K562 (cell line): Measurements from ENCODE around the gene KCNK6. TPM values are rescaled to one million over a fixed set of nuclear protein-coding genes. Genes with fewer than 3 reads are reported as not detected.

Source experiments
- ATAC-seq: fragments of 200-7000 bp; cut with Tn5 transposase; 3 replicates; pipeline ENCODE4 v1.9.1; 2020; ENCODE audit warnings: moderate library complexity
- BruUV-seq: library from RNA; stranded (reverse); fragments of 400-500 nt; replicated peaks from 2 replicates; lab custom pipeline; 2021; lab: Mats Ljungman, UMichigan
- CTCF ChIA-PET: fragments of 300-600 bp; formaldehyde crosslinking; extraction: SDS; loops from one replicate; lab custom pipeline; 2021; ENCODE audit warnings: low intra/inter-chr PET ratio; lab: Yijun Ruan, JAX
- POLR2A ChIA-PET: fragments of 300-600, 350-650 bp; sonication (Branson Sonifier 250); formaldehyde crosslinking; extraction: SDS; loops from one replicate; lab custom pipeline; 2021; ENCODE audit warnings: antibody characterized with exemption, inconsistent platforms; lab: Yijun Ruan, JAX
- DNase-seq, 4 experiments: peaks; one replicate each; pipeline versions ENCODE4 v3.0.0 to v3.0.0-alpha.2; 2011 to 2018; ENCODE audit warnings: low spot score in 3 of 4, mixed read lengths in 3 of 4; ENCODE audit errors: extremely low read depth in 1 of 4
- FAIRE-seq: peaks from 2 replicates; lab custom pipeline; 2011; peaks lifted over from hg19 to GRCh38; lab: Jason Lieb, UNC
- H2AFZ ChIP-seq: 2 replicates; pipeline ENCODE4 v1.6.0; 2011; ENCODE audit warnings: low read depth, low read length, control low read depth, inconsistent platforms
- H3K27ac ChIP-seq: fragments of 200-600 bp; 3 replicates; pipeline ENCODE4 v1.8.0; 2011; ENCODE audit warnings: low read depth, mild to moderate bottlenecking, control low read depth, inconsistent platforms, low read length, moderate library complexity, mixed read lengths; ENCODE audit errors: extremely low read depth
- H3K27me3 ChIP-seq, 2 experiments: fragments of 300-600 bp in 1 of 2; 2 replicates in 1 of 2; 3 replicates in 1 of 2; pipeline versions ENCODE4 v1.6.0 to v1.8.0; 2011; ENCODE audit warnings: inconsistent platforms in 2 of 2, low read length in 2 of 2, mild to moderate bottlenecking in 1 of 2, mixed read lengths in 1 of 2, moderate library complexity in 1 of 2; ENCODE audit not compliant: control insufficient read depth in 2 of 2, insufficient read depth in 2 of 2
- H3K36me3 ChIP-seq: fragments of 300-600 bp; 3 replicates; pipeline ENCODE4 v1.8.0; 2011; ENCODE audit warnings: mild to moderate bottlenecking, low read length, inconsistent platforms; ENCODE audit not compliant: control insufficient read depth, insufficient read depth
- H3K4me1 ChIP-seq, 2 experiments: fragments of 200-600 bp in 1 of 2; replicated peaks in 1 of 2; 2 replicates in 1 of 2; 3 replicates in 1 of 2; pipeline versions ENCODE4 v1.5.1 to v1.8.0; 2011; ENCODE audit warnings: inconsistent platforms in 2 of 2, low read length in 2 of 2, mild to moderate bottlenecking in 1 of 2, mixed read lengths in 1 of 2, moderate library complexity in 1 of 2; ENCODE audit not compliant: control insufficient read depth in 2 of 2, insufficient read depth in 2 of 2
- H3K4me2 ChIP-seq: 2 replicates; pipeline ENCODE4 v1.6.1; 2011; ENCODE audit warnings: low read length, control low read depth, inconsistent platforms, mixed read lengths; ENCODE audit not compliant: insufficient read depth
- H3K4me3 ChIP-seq: fragments of 200-600 bp; sonication (generic), shearing (Covaris generic); 2 replicates; pipeline ENCODE4 v1.5.1; 2016; ENCODE audit warnings: control low read depth, inconsistent platforms
- H3K79me2 ChIP-seq: fragments of 200-600 bp; 3 replicates; pipeline ENCODE4 v1.8.0; 2011; ENCODE audit warnings: low read length, inconsistent platforms; ENCODE audit not compliant: control insufficient read depth, insufficient read depth
- H3K9ac ChIP-seq, 2 experiments: 2 replicates each; pipeline versions ENCODE4 v1.6.0 to v1.6.1; 2011; ENCODE audit warnings: low read depth in 2 of 2, low read length in 2 of 2, control low read depth in 1 of 2, inconsistent platforms in 1 of 2, mild to moderate bottlenecking in 1 of 2, mixed read lengths in 1 of 2; ENCODE audit not compliant: insufficient read depth in 1 of 2
- H3K9me1 ChIP-seq: one replicate; pipeline ENCODE4 v1.6.0; 2011; ENCODE audit warnings: inconsistent platforms, mild to moderate bottlenecking, low read length, moderate library complexity; ENCODE audit not compliant: control insufficient read depth, insufficient read depth
- H3K9me3 ChIP-seq: replicated peaks from 2 replicates; pipeline ENCODE4 v1.5.1; 2011; ENCODE audit warnings: low read depth, low read length, inconsistent platforms; ENCODE audit not compliant: control insufficient read depth, insufficient read depth
- H4K20me1 ChIP-seq: replicated peaks from 2 replicates; pipeline ENCODE4 v1.6.1; 2011; ENCODE audit warnings: low read length, inconsistent platforms, mixed read lengths; ENCODE audit not compliant: control insufficient read depth, insufficient read depth
- BCL6 ChIP-seq: fragments of 250-450 bp; sonication (Bioruptor Pico); IDR thresholded peaks from 2 replicates; pipeline ENCODE4 v1.4.0; 2020
- DPF2 ChIP-seq: fragments of 450-650 bp; IDR thresholded peaks from 2 replicates; pipeline ENCODE4 v1.6.1; 2016
- HDAC3 ChIP-seq: fragments of 450-650 bp; IDR thresholded peaks from 2 replicates; pipeline ENCODE4 v1.6.1; 2018; ENCODE audit warnings: borderline replicate concordance, mild to moderate bottlenecking, moderate library complexity; ENCODE audit not compliant: partially characterized antibody
- NCOR1 ChIP-seq: fragments of 450-650 bp; IDR thresholded peaks from 2 replicates; pipeline ENCODE4 v1.6.1; 2016; ENCODE audit warnings: mild to moderate bottlenecking, moderate library complexity
- NR4A1 ChIP-seq, 2 experiments: fragments of 250-450 bp in 1 of 2; fragments of 450-650 bp in 1 of 2; sonication (Bioruptor Pico) in 1 of 2; IDR thresholded peaks; 2 replicates each; pipeline versions ENCODE4 v1.4.0 to v1.6.1; 2016 to 2020; ENCODE audit warnings: mild to moderate bottlenecking in 2 of 2, missing compliant biosample characterization in 1 of 2, missing genetic modification characterization in 1 of 2, moderate library complexity in 1 of 2
- PHF20 ChIP-seq: fragments of 450-650 bp; IDR thresholded peaks from 2 replicates; pipeline ENCODE4 v1.6.1; 2018; ENCODE audit not compliant: partially characterized antibody
- PTBP1 ChIP-seq: fragments of 200-400 bp; formaldehyde crosslinking; IDR thresholded peaks from 2 replicates; pipeline ENCODE4 v1.6.1; 2017; ENCODE audit warnings: low read depth, low read length
- RB1 ChIP-seq: fragments of 450-650 bp; IDR thresholded peaks from 2 replicates; pipeline ENCODE4 v1.6.1; 2017; ENCODE audit warnings: low read depth, mild to moderate bottlenecking
- RNF2 ChIP-seq: sonication (generic); IDR thresholded peaks from 2 replicates; pipeline ENCODE4 v1.6.1; 2016
- SP1 ChIP-seq: sonication (generic); formaldehyde crosslinking; IDR thresholded peaks from 2 replicates; pipeline ENCODE4 v1.8.1; 2022; ENCODE audit warnings: mild to moderate bottlenecking, missing genetic modification reagents
- XRCC5 ChIP-seq: fragments of 200-400 bp; formaldehyde crosslinking; IDR thresholded peaks from 2 replicates; pipeline ENCODE4 v1.6.1; 2017; ENCODE audit warnings: low read depth, mild to moderate bottlenecking, low read length
- ZNF24 ChIP-seq: fragments of 450-650 bp; IDR thresholded peaks from 2 replicates; pipeline ENCODE4 v1.6.1; 2016
- WGBS: fragments of 100-300 bp; shearing (Covaris generic); methylation state at CpG from one replicate; pipeline ENCODE4 v1.1.6; 2016; ENCODE audit warnings: low coverage, mixed read lengths; ENCODE audit not compliant: insufficient coverage; ENCODE audit errors: missing lambda C conversion rate; 5-methylcytosine and 5-hydroxymethylcytosine counted together
- in situ Hi-C: fragments of 300-500 bp; cut with MboI; formaldehyde crosslinking; loops from 4 replicates; pipeline ENCODE4 v1.15.0; 2018; ENCODE audit warnings: inconsistent platforms, mixed read lengths
- intact Hi-C: fragments of 100-400 bp; cut with micrococcal nuclease; formaldehyde crosslinking; loops from 2 replicates; pipeline ENCODE4 v1.14.2; 2022
- polyA plus RNA-seq, 8 experiments: library from polyadenylated mRNA; depleted of rRNA in 4 of 8; stranded (reverse) in 5 of 8; unstranded in 3 of 8; fragments of >200 nt; fragmentation: Nextera tagmentation in 2 of 8; fragmentation: Illumina TruSeq in 1 of 8; extraction: Ambion mirVana in 2 of 8; extraction: Trizol in 1 of 8; gene quantifications; 2 replicates each; pipeline versions ENCODE4 v1.2.1 to v1.2.3, GENCODE V29; 2011 to 2014; ENCODE audit warnings: inconsistent platforms in 1 of 8, missing spikeins in 1 of 8
- total RNA-seq, 7 experiments: library from RNA; depleted of rRNA in 6 of 7; stranded (reverse); fragments of >200 nt in 6 of 7; fragmentation: Illumina TruSeq in 2 of 7; extraction: Trizol in 2 of 7; gene quantifications; 2 replicates each; pipeline versions ENCODE4 v1.2.1 to v1.2.3, GENCODE V29; 2011 to 2021; ENCODE audit warnings: low replicate concordance in 1 of 7
- TF ChIP-seq, protein P1 (sequence below), 2 experiments: IDR thresholded peaks; 2 replicates each; pipeline ENCODE4 v1.6.1; 2011; ENCODE audit warnings: borderline replicate concordance in 1 of 2, control low read depth in 1 of 2, low read depth in 1 of 2, low read length in 1 of 2, mild to moderate bottlenecking in 1 of 2, mixed read lengths in 1 of 2, moderate library complexity in 1 of 2; ENCODE audit not compliant: insufficient read depth in 1 of 2, insufficient read length in 1 of 2, poor library complexity in 1 of 2, severe bottlenecking in 1 of 2; ENCODE audit errors: extremely low read depth in 1 of 2
- TF ChIP-seq, protein P2 (sequence below): fragments of 450-650 bp; IDR thresholded peaks from 2 replicates; pipeline ENCODE4 v1.6.1; 2017; ENCODE audit warnings: antibody characterized with exemption, mild to moderate bottlenecking

KCNK6 gene
- total and polyA plus RNA-seq, 9 of the 15 experiments (the other 6 are each of a cell fraction or from before 2014, with no cell fraction given), result 0.05 to 0.42 (median 0.15) TPM

DNA sequence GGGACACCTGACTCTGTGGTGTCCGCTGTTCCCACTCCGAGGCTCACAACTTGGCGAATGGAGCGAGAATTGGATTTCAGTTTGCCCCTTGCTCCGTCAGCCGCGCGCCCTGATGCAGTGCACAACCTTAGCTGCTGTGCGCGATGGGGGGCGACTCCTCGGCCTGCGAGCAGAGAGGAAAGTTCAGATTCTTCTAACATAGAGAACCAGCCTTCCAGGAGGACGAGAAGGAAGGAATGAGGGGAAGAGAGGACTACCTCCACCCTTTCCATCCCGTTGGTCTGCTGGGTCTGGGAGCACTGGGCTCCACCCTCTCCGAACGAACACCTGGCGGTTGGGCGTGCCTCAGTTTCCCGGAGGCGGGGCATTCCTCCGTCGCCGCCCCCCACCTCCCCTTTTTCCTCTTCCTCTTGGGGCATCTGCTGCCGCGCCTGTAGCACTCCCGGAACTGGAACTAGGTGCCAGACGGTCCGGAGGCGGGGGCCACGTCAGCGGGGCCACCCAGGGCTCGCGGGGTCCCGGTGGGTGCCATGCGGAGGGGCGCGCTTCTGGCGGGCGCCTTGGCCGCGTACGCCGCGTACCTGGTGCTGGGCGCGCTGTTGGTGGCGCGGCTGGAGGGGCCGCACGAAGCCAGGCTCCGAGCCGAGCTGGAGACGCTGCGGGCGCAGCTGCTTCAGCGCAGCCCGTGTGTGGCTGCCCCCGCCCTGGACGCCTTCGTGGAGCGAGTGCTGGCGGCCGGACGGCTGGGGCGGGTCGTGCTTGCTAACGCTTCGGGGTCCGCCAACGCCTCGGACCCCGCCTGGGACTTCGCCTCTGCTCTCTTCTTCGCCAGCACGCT, at the start of gene KCNK6 (continued):
- no peak for TF ChIP-seq ZNF24

DNA sequence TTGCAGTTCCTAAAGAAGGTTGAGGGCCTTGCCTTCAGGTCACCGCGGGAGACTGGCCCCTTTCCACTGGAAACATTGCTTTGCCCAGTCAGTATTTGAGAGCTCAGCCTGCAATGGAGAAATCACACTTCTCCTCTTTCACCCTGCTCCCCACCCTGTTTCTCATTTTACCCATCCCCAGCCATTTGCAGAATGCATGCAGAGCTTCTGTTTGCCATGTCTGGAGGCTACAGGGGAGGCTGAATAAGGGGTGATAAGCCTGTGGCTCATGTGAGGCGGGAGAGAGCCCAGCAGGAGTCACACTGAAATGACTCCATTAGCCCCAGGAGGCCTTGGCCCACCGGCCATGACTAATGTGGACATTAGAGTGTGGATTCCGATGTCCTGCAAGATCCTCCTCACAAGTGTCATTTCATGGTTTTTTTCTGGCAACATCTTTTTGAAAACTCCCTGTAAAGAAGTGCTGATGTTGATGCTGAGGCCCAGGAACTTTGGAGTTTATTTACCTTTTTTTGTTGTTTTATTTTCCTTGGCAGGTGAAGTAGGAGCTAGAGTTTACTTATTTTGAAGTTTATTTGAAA, 49.0 kb upstream of the KCNK6 start:
- H3K27me3 ChIP-seq, result no peaks in the 10 kb centered on the region
- WGBS, result 2% methylated on average over 5 of the region's 5 CpGs
- ATAC-seq, result peak; percentile 83
- H4K20me1 ChIP-seq, result no peaks in the 10 kb centered on the region
- H3K4me3 ChIP-seq, result peak overlapping the region; percentile 7; the same call in 1 of the 2 replicates
- peaks cover 47 to 53% of the 10 kb centered on the region in 2 experiments for H3K4me1 ChIP-seq
- peak overlapping the region; percentile 79 for H2AFZ ChIP-seq
- CTCF ChIA-PET, result no interaction called here
- H3K79me2 ChIP-seq, result no peaks in the 10 kb centered on the region
- POLR2A ChIA-PET, result interaction anchor here (0.6 to 1.6 kb wide), 6 partner anchors 10 to 322 kb away, joined by 3 to 13 read pairs (median 4); partner anchors contain the start of gene PSMD8
- H3K27ac ChIP-seq, result peak overlapping the region; percentile 85
- peak; percentile 89 for FAIRE-seq
- BruUV-seq, result no TSS peak
- H3K4me2 ChIP-seq, result peak overlapping the region; percentile 73
- no peaks in the 10 kb centered on the region for H3K9me1 ChIP-seq
- peak; percentile 74 to 92 (median 82) for DNase-seq
- peak overlapping the region; percentile 0 to 54; a peak in 3 of 4 replicates for H3K9ac ChIP-seq
- intact Hi-C loops, result loop anchor here (1.0 to 2.0 kb wide), 2 partner anchors 16 to 46 kb away; no protein-coding TSS in a partner anchor
- in situ Hi-C loops, result no loop called here
- H3K36me3 ChIP-seq, result no peaks in the 10 kb centered on the region
- no peaks in the 10 kb centered on the region for H3K9me3 ChIP-seq
- TF ChIP-seq RNF2, result peak; percentile 54; the same call in 1 of the 2 replicates
- TF ChIP-seq HDAC3, result peak; percentile 58
- TF ChIP-seq DPF2, result peak; percentile 8
- no peak for TF ChIP-seq PTBP1
- TF ChIP-seq PHF20, result peak; percentile 41
- no peak for TF ChIP-seq NR4A1 (CRISPR knock-in tag; IDR thresholded peaks at IDR 0.05)
- peak; percentile 62; the same call in 1 of the 2 replicates for TF ChIP-seq NR4A1 (tag; IDR thresholded peaks at IDR 0.05)
- TF ChIP-seq NCOR1, result peak; percentile 80
- TF ChIP-seq BCL6 (CRISPR knock-in tag), result no peak
- 0 out of 2 replicates have a peak, but pooled peaks have one; percentile 13 for TF ChIP-seq SP1 (CRISPR knock-in tag)
- TF ChIP-seq, protein P1, sequence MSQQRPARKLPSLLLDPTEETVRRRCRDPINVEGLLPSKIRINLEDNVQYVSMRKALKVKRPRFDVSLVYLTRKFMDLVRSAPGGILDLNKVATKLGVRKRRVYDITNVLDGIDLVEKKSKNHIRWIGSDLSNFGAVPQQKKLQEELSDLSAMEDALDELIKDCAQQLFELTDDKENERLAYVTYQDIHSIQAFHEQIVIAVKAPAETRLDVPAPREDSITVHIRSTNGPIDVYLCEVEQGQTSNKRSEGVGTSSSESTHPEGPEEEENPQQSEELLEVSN (IDR thresholded peaks at IDR 0.05; ENCODE audit: borderline replicate concordance in 1 of 2, extremely low read depth in 1 of 2, insufficient read depth in 1 of 2, insufficient read length in 1 of 2, low read depth in 1 of 2, low read length in 1 of 2, poor library complexity in 1 of 2, severe bottlenecking in 1 of 2), result peak; percentile 33 to 62
- TF ChIP-seq, protein P2, sequence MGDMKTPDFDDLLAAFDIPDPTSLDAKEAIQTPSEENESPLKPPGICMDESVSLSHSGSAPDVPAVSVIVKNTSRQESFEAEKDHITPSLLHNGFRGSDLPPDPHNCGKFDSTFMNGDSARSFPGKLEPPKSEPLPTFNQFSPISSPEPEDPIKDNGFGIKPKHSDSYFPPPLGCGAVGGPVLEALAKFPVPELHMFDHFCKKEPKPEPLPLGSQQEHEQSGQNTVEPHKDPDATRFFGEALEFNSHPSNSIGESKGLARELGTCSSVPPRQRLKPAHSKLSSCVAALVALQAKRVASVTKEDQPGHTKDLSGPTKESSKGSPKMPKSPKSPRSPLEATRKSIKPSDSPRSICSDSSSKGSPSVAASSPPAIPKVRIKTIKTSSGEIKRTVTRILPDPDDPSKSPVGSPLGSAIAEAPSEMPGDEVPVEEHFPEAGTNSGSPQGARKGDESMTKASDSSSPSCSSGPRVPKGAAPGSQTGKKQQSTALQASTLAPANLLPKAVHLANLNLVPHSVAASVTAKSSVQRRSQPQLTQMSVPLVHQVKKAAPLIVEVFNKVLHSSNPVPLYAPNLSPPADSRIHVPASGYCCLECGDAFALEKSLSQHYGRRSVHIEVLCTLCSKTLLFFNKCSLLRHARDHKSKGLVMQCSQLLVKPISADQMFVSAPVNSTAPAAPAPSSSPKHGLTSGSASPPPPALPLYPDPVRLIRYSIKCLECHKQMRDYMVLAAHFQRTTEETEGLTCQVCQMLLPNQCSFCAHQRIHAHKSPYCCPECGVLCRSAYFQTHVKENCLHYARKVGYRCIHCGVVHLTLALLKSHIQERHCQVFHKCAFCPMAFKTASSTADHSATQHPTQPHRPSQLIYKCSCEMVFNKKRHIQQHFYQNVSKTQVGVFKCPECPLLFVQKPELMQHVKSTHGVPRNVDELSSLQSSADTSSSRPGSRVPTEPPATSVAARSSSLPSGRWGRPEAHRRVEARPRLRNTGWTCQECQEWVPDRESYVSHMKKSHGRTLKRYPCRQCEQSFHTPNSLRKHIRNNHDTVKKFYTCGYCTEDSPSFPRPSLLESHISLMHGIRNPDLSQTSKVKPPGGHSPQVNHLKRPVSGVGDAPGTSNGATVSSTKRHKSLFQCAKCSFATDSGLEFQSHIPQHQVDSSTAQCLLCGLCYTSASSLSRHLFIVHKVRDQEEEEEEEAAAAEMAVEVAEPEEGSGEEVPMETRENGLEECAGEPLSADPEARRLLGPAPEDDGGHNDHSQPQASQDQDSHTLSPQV, result peak; percentile 91
- no peak for TF ChIP-seq XRCC5
- TF ChIP-seq RB1, result 0 out of 2 replicates have a peak, but pooled peaks have one; percentile 35
